Urinary bladder (tissue), 4 donors: ENCODE data around the gene ATXN7L1. TPM values are rescaled to one million over a fixed set of nuclear protein-coding genes. Genes with fewer than 3 reads are reported as not detected.

Experiments used
- DNase-seq: peaks from one replicate; pipeline ENCODE4 v3.0.0-alpha.2; 2015; ENCODE audit errors: extremely low spot score
- H3K27ac ChIP-seq: one replicate; pipeline ENCODE4 v1.5.1; 2013; ENCODE audit warnings: low read depth, mild to moderate bottlenecking, moderate library complexity
- H3K36me3 ChIP-seq: one replicate; pipeline ENCODE4 v1.6.1; 2013; ENCODE audit warnings: mild to moderate bottlenecking, moderate library complexity; ENCODE audit not compliant: insufficient read depth
- H3K4me1 ChIP-seq: one replicate; pipeline ENCODE4 v1.6.1; 2013; ENCODE audit warnings: mild to moderate bottlenecking, moderate library complexity; ENCODE audit not compliant: insufficient read depth
- H3K4me3 ChIP-seq: one replicate; pipeline ENCODE4 v1.5.1; 2013; ENCODE audit warnings: low read depth, low read length
- WGBS: extraction: QIAGEN DNeasy Blood & Tissue Kit; methylation state at CpG from one replicate; pipeline ENCODE4 v1.1.7; 2013; 5-methylcytosine and 5-hydroxymethylcytosine counted together
- polyA plus RNA-seq: library from polyadenylated mRNA; stranded (reverse); fragments of 200-250 nt; gene quantifications from one replicate; pipeline ENCODE4 v1.2.3, GENCODE V29; 2013
- total RNA-seq: library from RNA; depleted of rRNA; stranded (reverse); fragments of >200 nt; gene quantifications from one replicate; pipeline ENCODE4 v1.2.3, GENCODE V29; 2014
- donor health status: healthy with polysubstance abuse.
- donor health status: healthy.

The ATXN7L1 gene
- total and polyA plus RNA-seq, 2 donors: 7.1 to 19.3 TPM

DNA sequence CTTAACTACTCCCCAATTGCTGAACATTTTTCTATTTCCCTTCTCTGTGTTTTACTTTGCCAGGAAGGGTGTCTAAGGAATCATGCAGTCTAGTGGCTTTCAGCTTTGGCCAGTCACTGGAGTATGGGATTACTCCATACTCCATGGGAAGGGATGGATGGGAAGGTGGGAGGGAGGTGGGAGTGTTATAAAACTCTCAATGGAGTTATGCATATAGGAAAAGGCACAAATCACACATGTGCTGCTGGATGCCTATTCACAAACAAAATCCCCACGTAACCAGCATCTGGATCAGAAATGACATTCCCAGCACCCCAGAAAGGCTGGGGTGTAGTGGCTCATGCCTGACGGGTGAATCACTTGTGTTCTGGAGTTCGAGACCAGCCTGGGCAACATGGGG, 125.3 kb downstream of the ATXN7L1 start:
- no peak overlapping the region for H3K4me3 ChIP-seq
- no peaks in the 10 kb centered on the region for H3K4me1 ChIP-seq
- DNase-seq: no peak
- H3K36me3 ChIP-seq: no peaks in the 10 kb centered on the region
- 93% methylated on average over 3 of the region's 3 CpGs for WGBS
- no peak overlapping the region for H3K27ac ChIP-seq

DNA sequence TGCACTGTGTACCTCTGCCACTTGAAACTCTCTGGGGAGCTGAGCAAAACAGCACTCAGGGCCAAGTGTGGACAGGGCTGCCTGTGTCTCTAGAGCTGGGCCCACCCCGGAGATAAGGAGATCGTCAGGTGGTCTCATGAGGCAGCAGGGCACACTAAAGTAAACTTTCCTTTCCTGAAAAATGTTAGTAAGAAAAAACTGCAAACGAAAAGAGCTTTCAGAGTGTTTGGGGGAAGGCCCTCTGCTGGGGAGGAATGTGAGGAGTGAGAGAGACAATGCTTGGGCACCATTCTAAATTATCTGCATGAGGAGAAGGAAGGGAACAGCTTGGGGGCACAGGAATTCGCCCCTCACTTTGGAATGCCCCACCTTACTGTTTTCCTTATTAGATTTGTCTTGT, 127.7 kb downstream of the ATXN7L1 start:
- Histone ChIP-seq H3K27ac (no peak overlapping the region), H3K4me1 (no peaks in the 10 kb centered on the region), H3K36me3 (no peaks in the 10 kb centered on the region), H3K4me3 (no peak overlapping the region)
- no peak for DNase-seq
- 53% methylated on average over 4 of the region's 4 CpGs for WGBS

DNA sequence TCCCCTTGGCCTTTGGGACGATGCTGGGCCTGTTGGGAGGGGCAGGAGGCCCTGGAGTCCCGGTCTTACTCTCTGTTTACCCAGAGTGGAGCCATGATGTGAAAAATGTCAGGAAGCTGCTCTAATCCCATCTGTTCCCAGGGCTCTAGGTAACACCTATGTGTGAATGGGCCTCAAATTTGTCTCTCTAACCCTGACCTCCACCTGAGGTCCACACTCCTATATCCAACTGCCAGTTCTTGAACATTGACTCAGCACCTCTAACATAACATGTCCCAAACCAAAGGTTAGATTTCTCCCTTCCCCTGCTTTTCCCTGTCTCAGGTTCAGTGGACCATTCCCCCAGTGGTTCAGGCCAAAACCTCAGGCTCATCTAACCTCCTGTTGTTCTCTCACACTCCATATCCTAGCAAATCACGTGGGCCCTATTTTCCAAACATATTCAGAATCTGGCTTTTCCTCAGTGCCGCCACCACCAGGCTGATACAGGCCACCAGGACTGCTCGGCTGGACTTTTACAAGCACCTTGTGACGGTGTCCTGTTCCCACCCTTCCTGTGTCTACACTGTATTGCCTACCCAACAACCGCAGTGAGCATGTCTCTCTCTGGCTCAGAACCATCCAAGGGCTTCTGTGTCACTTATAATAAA, 130.6 kb downstream of the ATXN7L1 start:
- 86% methylated on average over 7 of the region's 7 CpGs for WGBS
- Histone ChIP-seq H3K4me1 (no peaks in the 10 kb centered on the region), H3K4me3 (no peak overlapping the region), H3K27ac (no peak overlapping the region), H3K36me3 (no peaks in the 10 kb centered on the region)
- DNase-seq: no peak

DNA sequence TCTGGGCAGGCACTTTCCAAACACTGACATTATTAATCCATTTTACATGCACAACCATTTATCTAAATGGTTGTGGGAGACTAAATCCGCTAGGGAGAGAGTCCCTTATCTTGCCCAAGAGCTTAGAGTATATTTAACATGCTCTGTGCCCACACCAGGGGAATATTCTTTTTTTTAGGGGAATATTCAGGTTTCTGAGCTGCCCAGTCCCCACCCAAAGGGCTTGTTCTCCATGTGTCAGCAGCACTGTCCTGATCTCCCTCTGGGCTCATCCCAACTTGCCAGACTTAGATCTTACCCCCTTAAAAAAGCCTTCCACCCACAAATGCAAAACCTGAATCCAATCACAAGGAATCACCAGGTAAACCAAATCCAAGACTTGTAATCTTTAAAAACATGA, 132.1 kb downstream of the ATXN7L1 start:
- H3K36me3 ChIP-seq: no peaks in the 10 kb centered on the region
- no peak overlapping the region for H3K27ac ChIP-seq
- DNase-seq: no peak
- no peaks in the 10 kb centered on the region for H3K4me1 ChIP-seq
- no peak overlapping the region for H3K4me3 ChIP-seq
- 88% methylated on average over 1 of the region's 1 CpG for WGBS

DNA sequence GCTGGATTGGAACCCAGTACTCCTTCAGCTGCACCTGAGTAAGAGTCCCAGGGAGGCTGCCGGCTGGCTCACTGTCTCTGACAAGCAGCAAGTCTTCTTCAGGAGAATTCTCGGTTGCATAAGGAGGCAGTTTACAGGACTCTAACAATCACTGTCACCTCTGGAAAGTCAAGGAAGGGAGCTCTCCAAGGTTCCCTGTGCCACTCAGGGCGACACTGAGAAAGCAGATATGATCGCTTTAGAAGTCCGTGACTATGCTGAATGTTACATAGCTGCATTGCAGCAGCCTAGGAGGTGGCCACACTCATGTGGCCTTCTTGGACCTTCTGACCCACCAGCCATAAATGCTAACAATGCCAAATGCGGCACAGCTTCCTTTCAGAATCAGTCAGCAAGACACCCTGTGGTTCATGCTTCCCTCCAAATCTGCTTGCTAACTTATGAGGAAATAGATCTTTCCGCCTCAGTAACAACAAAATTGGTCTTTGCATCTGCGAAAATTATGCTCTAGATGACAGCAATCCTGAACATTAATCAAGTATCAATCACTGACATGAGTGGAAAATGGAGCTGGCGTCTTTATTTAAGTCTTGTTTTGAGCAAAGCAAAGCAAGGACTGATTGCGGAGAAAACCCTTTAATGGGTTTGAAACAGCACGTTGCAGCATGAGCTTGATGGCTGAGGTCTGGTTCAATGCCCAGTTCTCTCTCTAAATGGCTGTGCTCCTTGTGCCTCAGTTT, 132.9 kb downstream of the ATXN7L1 start:
- no peak for DNase-seq
- H3K4me1 ChIP-seq: no peaks in the 10 kb centered on the region
- H3K36me3 ChIP-seq: no peaks in the 10 kb centered on the region
- H3K27ac ChIP-seq: no peak overlapping the region
- H3K4me3 ChIP-seq: no peak overlapping the region
- 85% methylated on average over 11 of the region's 11 CpGs for WGBS

DNA sequence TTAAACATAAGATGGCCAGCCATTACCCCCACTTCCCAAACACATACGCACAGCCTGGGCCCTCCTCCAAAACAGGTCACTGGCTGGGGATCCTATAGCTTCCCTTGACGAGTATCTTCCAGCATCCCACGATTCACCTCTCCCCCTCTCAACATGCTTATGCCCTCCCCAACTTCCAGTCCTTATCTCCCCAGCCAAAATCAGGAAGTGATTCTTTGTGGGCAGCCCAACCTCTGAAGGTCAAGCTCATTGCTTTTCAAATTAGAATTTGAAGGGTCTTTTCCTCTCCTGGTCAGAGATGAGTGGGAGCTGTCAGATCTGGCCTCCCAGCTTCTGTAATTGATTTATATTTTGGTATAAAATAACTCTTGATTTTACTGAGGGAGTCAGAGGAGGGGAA, 133.6 kb downstream of the ATXN7L1 start:
- H3K4me3 ChIP-seq: no peak overlapping the region
- no peak overlapping the region for H3K27ac ChIP-seq
- H3K4me1 ChIP-seq: no peaks in the 10 kb centered on the region
- no peak for DNase-seq
- no peaks in the 10 kb centered on the region for H3K36me3 ChIP-seq
- 57% methylated on average over 3 of the region's 3 CpGs for WGBS

DNA sequence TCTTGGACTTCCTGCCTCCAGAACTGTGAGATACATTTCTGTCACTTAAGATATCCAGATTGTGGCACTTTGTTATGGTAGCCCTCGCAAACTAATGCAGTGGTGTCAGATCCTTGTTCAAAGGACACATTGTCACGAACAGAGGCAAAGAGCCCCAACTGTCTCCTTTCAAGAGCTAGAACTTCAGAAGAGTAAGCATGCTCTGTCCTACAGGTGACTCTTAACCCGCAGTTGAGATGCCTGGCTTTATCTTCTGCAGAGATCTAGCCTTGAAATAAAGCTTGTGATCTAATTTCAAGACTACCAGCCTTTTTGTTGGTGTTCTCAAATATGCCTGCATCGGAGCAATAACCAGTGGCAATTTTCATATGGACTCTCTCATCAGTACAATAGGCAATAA, 134.4 kb downstream of the ATXN7L1 start:
- 90% methylated on average over 4 of the region's 4 CpGs for WGBS
- H3K36me3 ChIP-seq: no peaks in the 10 kb centered on the region
- no peaks in the 10 kb centered on the region for H3K4me1 ChIP-seq
- no peak overlapping the region for H3K4me3 ChIP-seq
- no peak overlapping the region for H3K27ac ChIP-seq
- DNase-seq: no peak

DNA sequence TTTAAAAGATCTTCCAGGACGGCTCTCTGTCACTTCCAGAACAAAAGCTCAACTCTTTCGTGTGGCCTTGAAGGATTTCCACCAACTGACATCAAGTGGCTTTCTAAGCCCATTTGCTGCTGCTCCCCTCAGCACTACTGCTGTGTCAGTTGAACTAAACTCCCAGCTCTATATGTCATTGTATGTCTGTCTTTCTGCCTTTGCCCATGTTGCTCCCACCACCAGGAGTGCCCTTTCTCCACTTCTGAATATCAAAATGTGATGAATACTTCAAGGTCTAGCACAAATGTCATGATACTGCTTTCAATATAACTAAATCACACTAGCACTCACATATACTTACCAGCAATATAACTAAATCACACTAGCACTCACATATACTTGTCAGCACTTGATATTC, 138.3 kb downstream of the ATXN7L1 start:
- 90% methylated on average over 2 of the region's 2 CpGs for WGBS
- Histone ChIP-seq H3K27ac (no peak overlapping the region), H3K36me3 (no peaks in the 10 kb centered on the region)

DNA sequence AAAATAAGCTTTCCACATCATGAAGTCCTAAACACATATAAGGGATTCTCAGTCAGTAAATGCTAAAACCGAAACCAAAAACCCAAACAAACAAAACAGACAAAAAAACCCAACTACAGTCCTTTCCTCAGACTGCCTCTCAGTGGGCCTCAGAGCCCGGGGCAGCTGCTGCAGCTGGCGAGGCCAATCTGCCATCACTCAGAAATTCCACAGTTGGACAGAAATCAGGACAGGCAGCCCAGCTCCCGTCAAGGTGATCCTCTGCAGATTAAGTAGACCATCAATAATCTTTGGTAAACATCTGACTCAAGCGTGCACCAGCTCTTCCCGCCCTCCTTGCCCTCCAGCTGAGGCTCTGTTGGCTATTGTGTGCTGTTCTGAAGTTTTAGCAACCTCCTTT, 142.2 kb downstream of the ATXN7L1 start:
- Histone ChIP-seq H3K4me3 (no peak overlapping the region), H3K36me3 (no peaks in the 10 kb centered on the region), H3K27ac (no peak overlapping the region), H3K4me1 (no peaks in the 10 kb centered on the region)
- 51% methylated on average over 6 of the region's 6 CpGs for WGBS
- DNase-seq: no peak

More for the DNA sequence above, 138.3 kb downstream of the ATXN7L1 start:
- no peaks in the 10 kb centered on the region for H3K4me1 ChIP-seq
- H3K4me3 ChIP-seq: no peak overlapping the region
- DNase-seq: no peak

DNA sequence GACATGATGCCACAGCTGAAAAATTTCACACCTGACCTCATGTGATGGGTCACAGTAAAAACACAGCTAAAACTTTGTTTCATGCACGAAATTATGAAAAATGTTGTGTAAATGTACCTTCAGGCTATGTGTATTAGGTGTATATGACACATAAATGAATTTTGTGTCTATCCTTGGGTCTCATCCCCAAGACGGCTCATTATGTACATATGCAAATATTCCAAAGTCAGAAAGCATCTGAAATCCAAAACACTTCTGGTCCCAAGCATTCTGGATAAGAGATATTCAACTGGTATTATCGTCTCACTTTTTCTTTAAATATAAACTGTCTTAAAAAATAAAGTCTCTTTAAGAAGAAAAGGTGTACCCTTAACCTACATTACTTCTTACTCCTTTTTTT, 145.4 kb downstream of the ATXN7L1 start:
- Histone ChIP-seq H3K4me3 (no peak overlapping the region), H3K27ac (no peak overlapping the region), H3K36me3 (no peaks in the 10 kb centered on the region), H3K4me1 (no peaks in the 10 kb centered on the region)
- 94% methylated on average over 3 of the region's 3 CpGs for WGBS
- no peak for DNase-seq

DNA sequence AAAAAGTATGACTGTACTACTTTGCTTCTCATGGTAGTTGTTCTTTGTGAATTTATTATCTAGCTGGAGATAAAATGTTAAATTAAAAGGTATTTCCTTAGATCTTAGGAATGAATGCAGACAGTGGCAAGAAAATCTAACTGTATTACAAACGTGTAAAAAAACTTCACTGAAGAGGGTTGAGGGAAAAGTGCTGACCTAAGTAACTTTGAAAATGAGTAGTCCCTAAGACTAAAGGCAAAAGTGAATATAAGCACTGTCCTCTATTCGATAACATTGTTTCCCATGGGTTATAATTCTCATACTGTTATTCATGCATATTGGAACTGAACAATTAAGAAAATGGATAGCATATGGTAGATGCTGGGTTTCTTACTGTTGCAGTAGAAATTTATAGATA, 148.4 kb downstream of the ATXN7L1 start:
- DNase-seq: no peak
- Histone ChIP-seq H3K27ac (no peak overlapping the region), H3K4me1 (no peaks in the 10 kb centered on the region), H3K36me3 (no peaks in the 10 kb centered on the region), H3K4me3 (no peak overlapping the region)
- 86% methylated on average over 2 of the region's 2 CpGs for WGBS

DNA sequence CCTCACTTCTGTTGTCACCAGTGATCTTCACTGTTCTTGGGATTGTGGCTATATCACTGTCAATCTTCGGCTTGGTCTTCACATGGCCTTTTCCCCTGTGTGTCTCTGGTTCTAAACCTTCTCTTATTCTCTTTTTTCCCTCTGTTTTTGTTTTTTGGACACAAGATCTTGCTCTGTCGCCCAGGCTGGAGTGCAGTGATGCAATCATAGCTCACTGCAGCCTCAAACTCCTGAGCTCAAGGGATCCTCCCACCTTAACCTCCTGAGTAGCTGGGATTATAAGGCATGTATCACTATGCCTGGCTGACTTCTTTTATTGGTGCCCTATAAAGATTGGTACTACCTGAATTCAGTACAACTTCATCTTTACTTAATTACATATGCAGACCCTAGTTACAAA, 151.7 kb downstream of the ATXN7L1 start:
- 89% methylated on average over 2 of the region's 2 CpGs for WGBS
- H3K4me3 ChIP-seq: no peak overlapping the region
- no peak for DNase-seq
- no peaks in the 10 kb centered on the region for H3K4me1 ChIP-seq
- H3K36me3 ChIP-seq: no peaks in the 10 kb centered on the region
- H3K27ac ChIP-seq: no peak overlapping the region

DNA sequence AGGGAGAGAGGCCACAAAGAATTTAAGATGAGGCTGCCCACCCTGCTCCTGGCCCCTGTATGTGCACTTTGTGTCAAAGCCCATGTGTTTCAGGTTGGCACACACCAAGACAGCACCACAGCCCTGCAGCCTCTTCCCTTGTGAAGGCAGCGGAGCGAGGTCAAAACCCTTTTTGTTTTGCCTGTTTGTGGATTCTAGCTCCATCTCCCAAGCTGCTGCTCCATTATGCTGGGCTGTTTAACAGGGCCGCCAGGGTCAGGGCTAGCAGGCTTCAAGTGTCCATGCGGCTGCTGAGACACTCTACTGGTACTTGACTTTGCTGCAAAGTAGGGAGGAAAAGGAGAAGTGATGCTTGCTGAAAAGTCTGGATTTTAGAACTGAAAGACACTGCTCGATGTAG, 152.8 kb downstream of the ATXN7L1 start:
- no peak overlapping the region for H3K27ac ChIP-seq
- 68% methylated on average over 5 of the region's 5 CpGs for WGBS
- no peak for DNase-seq
- H3K36me3 ChIP-seq: no peaks in the 10 kb centered on the region
- H3K4me1 ChIP-seq: no peaks in the 10 kb centered on the region
- no peak overlapping the region for H3K4me3 ChIP-seq

DNA sequence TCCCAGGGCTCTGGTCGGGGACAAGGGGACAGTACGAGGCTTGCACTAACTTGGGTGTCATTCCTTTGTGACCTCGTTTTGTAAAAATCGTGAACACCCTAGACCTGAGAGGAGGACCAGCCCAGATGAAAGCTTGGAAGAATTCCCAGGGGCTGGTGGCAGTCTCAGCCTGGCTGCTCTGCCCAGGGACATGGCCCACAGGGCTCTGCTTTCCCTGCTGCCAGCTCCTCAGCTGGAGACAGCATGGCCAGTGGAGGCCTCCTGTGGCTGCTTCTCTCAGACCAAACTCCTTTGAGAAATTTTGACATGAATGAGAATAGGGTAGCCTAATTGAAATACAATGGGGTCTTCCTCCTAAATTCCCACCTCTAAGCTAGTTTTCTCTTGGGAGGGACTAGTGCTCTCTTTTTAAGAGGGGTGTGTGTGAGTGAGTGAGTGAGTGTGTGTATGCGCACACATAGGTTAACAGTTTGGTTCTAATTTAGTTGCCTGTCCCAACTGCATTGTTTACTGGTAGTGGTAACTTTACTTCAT, 154.8 kb downstream of the ATXN7L1 start:
- Histone ChIP-seq H3K36me3 (no peaks in the 10 kb centered on the region), H3K27ac (no peak overlapping the region), H3K4me3 (no peak overlapping the region), H3K4me1 (no peaks in the 10 kb centered on the region)
- 92% methylated on average over 5 of the region's 5 CpGs for WGBS
- no peak for DNase-seq
